HepG2 (cell line): ENCODE data around the gene C20orf96. TPM values are rescaled to one million over a fixed set of nuclear protein-coding genes. Genes with fewer than 3 reads are reported as not detected.
A peak's percentile ranks its signal among the peaks of the same experiment; 100 is the strongest.

Experiments
- AFF4 ChIP-seq: sonication (generic); formaldehyde crosslinking; IDR thresholded peaks from 2 replicates; pipeline ENCODE4 v1.4.0; 2020; ENCODE audit warnings: missing genetic modification reagents
- ELF4 ChIP-seq: sonication (generic); formaldehyde crosslinking; IDR thresholded peaks from 2 replicates; pipeline ENCODE4 v1.5.0; 2020; ENCODE audit warnings: missing genetic modification reagents, mild to moderate bottlenecking, moderate library complexity, borderline replicate concordance
- GPN1 ChIP-seq: sonication (generic); formaldehyde crosslinking; IDR thresholded peaks from 2 replicates; pipeline ENCODE4 v1.5.1; 2020; ENCODE audit warnings: missing genetic modification reagents, borderline replicate concordance
- HHEX ChIP-seq: IDR thresholded peaks from 2 replicates; pipeline ENCODE4 v1.6.1; 2016; ENCODE audit warnings: control low read depth
- HMGXB4 ChIP-seq, 2 experiments: sonication (generic) in 1 of 2; formaldehyde crosslinking in 1 of 2; IDR thresholded peaks; 2 replicates each; pipeline versions ENCODE4 v1.4.0 to v1.6.1; 2018 to 2020; ENCODE audit warnings: missing genetic modification reagents in 2 of 2, borderline replicate concordance in 1 of 2, low read depth in 1 of 2, mild to moderate bottlenecking in 1 of 2, missing biosample characterization in 1 of 2
- IKZF4 ChIP-seq: sonication (generic); formaldehyde crosslinking; IDR thresholded peaks from 2 replicates; pipeline ENCODE4 v1.5.1; 2020; ENCODE audit warnings: borderline replicate concordance, mild to moderate bottlenecking, low read depth, missing genetic modification reagents; ENCODE audit errors: not compliant biosample characterization
- TFDP2 ChIP-seq: sonication (generic); formaldehyde crosslinking; IDR thresholded peaks from 2 replicates; pipeline ENCODE4 v1.4.0; 2020; ENCODE audit warnings: missing genetic modification reagents
- ZBTB20 ChIP-seq: sonication (generic); formaldehyde crosslinking; IDR thresholded peaks from 2 replicates; pipeline ENCODE4 v1.8.1; 2023; ENCODE audit warnings: missing genetic modification reagents, low read depth, mild to moderate bottlenecking, borderline replicate concordance
- ZBTB44 ChIP-seq: sonication (generic); formaldehyde crosslinking; IDR thresholded peaks from 2 replicates; pipeline ENCODE4 v1.4.0; 2020; ENCODE audit warnings: missing genetic modification reagents
- ZNF136 ChIP-seq: sonication (generic); formaldehyde crosslinking; IDR thresholded peaks from 2 replicates; pipeline ENCODE4 v1.8.1; 2022; ENCODE audit warnings: low read depth, mild to moderate bottlenecking, moderate library complexity, missing genetic modification reagents
- ZNF18 ChIP-seq: sonication (generic); formaldehyde crosslinking; IDR thresholded peaks from 2 replicates; pipeline ENCODE4 v1.8.0; 2022; ENCODE audit warnings: mild to moderate bottlenecking, missing genetic modification reagents; ENCODE audit not compliant: insufficient replicate concordance
- ZNF225 ChIP-seq: sonication (generic); formaldehyde crosslinking; IDR thresholded peaks from 2 replicates; pipeline ENCODE4 v1.4.0; 2020; ENCODE audit warnings: mild to moderate bottlenecking, missing genetic modification reagents
- ZNF282 ChIP-seq: fragments of 450-650 bp; IDR thresholded peaks from 2 replicates; pipeline ENCODE4 v1.6.1; 2018; ENCODE audit not compliant: partially characterized antibody
- ZNF337 ChIP-seq: sonication (generic); formaldehyde crosslinking; IDR thresholded peaks from 2 replicates; pipeline ENCODE4 v1.5.1; 2020; ENCODE audit warnings: missing genetic modification reagents, low read depth, mild to moderate bottlenecking, borderline replicate concordance
- ZNF567 ChIP-seq: sonication (generic); formaldehyde crosslinking; IDR thresholded peaks from 2 replicates; pipeline ENCODE4 v1.8.1; 2023; ENCODE audit warnings: mild to moderate bottlenecking, missing genetic modification reagents, borderline replicate concordance
- ZNF572 ChIP-seq: sonication (generic); formaldehyde crosslinking; IDR thresholded peaks from 2 replicates; pipeline ENCODE4 v1.5.1; 2020; ENCODE audit warnings: mild to moderate bottlenecking, missing genetic modification reagents
- polyA plus RNA-seq, 8 experiments: library from polyadenylated mRNA; depleted of rRNA in 3 of 8; stranded (reverse) in 7 of 8; unstranded in 1 of 8; fragments of >200 nt; fragmentation: Illumina TruSeq in 4 of 8; extraction: Trizol in 4 of 8; gene quantifications; 2 replicates each; pipeline versions ENCODE4 v1.2.1 to v1.2.3, GENCODE V29; 2011 to 2016; ENCODE audit warnings: low read depth in 4 of 8, missing spikeins in 1 of 8, mixed read lengths in 1 of 8; ENCODE audit not compliant: insufficient read depth in 1 of 8
- total RNA-seq, 5 experiments: library from RNA; depleted of rRNA; stranded (reverse); fragments of >200 nt; fragmentation: Illumina TruSeq; extraction: Trizol; gene quantifications; 2 replicates each; pipeline ENCODE4 v1.2.3, GENCODE V29; 2016; ENCODE audit warnings: low read depth in 1 of 5

Gene C20orf96
- total and polyA plus RNA-seq, 2 of the 13 experiments (the other 11 are each of a cell fraction or from before 2014, with no cell fraction given) = 3.8 to 20.6 TPM

- peak; percentile 16; the same call in 1 of the 2 replicates for TF ChIP-seq ZNF136 (CRISPR knock-in tag)
- TF ChIP-seq TFDP2 (CRISPR knock-in tag) = no peak; the same call in 1 of the 2 replicates
- no peak for TF ChIP-seq ZNF282
- no peak for TF ChIP-seq IKZF4
- TF ChIP-seq ZNF18 (CRISPR knock-in tag) = peak; percentile 73
- no peak for TF ChIP-seq ZNF572 (CRISPR knock-in tag)
- no peak; the same call in 1 of the 2 replicates for TF ChIP-seq AFF4
- no peak for TF ChIP-seq GPN1 (CRISPR knock-in tag)
- TF ChIP-seq ZNF567 (CRISPR knock-in tag) = peak; percentile 6; the same call in 1 of the 2 replicates
- TF ChIP-seq ZBTB20 = no peak
- TF ChIP-seq HMGXB4 (CRISPR knock-in tag; IDR thresholded peaks at IDR 0.05; ENCODE audit: borderline replicate concordance in 1 of 2, low read depth in 1 of 2) = peak in 1 of 2 experiments; percentile 44; a peak in 1 of 4 replicates
- no peak; the same call in 1 of the 2 replicates for TF ChIP-seq ZBTB44 (CRISPR knock-in tag)
- TF ChIP-seq HHEX (CRISPR knock-in tag) = no peak
- TF ChIP-seq ZNF225 (CRISPR knock-in tag) = no peak
- TF ChIP-seq ZNF337 (CRISPR knock-in tag) = no peak
- no peak for TF ChIP-seq ELF4 (CRISPR knock-in tag)
These were observed 35.5 kb upstream of the C20orf96 start (continued) for GRCh38 chr20:325889-326644.
